Measurements from ENCODE around the gene CREB5.

CREB5 gene

GRCh38 chr7:28410628-28411531 is 1.4 kb upstream of the CREB5 start:
- TF ChIP-seq, protein P1, sequence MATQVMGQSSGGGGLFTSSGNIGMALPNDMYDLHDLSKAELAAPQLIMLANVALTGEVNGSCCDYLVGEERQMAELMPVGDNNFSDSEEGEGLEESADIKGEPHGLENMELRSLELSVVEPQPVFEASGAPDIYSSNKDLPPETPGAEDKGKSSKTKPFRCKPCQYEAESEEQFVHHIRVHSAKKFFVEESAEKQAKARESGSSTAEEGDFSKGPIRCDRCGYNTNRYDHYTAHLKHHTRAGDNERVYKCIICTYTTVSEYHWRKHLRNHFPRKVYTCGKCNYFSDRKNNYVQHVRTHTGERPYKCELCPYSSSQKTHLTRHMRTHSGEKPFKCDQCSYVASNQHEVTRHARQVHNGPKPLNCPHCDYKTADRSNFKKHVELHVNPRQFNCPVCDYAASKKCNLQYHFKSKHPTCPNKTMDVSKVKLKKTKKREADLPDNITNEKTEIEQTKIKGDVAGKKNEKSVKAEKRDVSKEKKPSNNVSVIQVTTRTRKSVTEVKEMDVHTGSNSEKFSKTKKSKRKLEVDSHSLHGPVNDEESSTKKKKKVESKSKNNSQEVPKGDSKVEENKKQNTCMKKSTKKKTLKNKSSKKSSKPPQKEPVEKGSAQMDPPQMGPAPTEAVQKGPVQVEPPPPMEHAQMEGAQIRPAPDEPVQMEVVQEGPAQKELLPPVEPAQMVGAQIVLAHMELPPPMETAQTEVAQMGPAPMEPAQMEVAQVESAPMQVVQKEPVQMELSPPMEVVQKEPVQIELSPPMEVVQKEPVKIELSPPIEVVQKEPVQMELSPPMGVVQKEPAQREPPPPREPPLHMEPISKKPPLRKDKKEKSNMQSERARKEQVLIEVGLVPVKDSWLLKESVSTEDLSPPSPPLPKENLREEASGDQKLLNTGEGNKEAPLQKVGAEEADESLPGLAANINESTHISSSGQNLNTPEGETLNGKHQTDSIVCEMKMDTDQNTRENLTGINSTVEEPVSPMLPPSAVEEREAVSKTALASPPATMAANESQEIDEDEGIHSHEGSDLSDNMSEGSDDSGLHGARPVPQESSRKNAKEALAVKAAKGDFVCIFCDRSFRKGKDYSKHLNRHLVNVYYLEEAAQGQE (IDR thresholded peaks at IDR 0.05; ENCODE audit: low read depth), result no peak
- no peak for TF ChIP-seq CEBPB (IDR thresholded peaks at IDR 0.05)
- TF ChIP-seq EGR1 (IDR thresholded peaks at IDR 0.05), result no peak
- TF ChIP-seq TEAD4 (IDR thresholded peaks at IDR 0.05), result no peak
- no peak for TF ChIP-seq TCF12 (IDR thresholded peaks at IDR 0.05; ENCODE audit: low read depth)
- TF ChIP-seq EP300 (IDR thresholded peaks at IDR 0.05; ENCODE audit: borderline replicate concordance), result no peak
- no peak for TF ChIP-seq FOXM1 (IDR thresholded peaks at IDR 0.05; ENCODE audit: borderline replicate concordance, low read depth)
- TF ChIP-seq CREB1 (IDR thresholded peaks at IDR 0.05; ENCODE audit: low read depth), result no peak
- no peak for TF ChIP-seq TAF1 (IDR thresholded peaks at IDR 0.05; ENCODE audit: low read depth)
- no peak for TF ChIP-seq RAD21 (IDR thresholded peaks at IDR 0.05; ENCODE audit: low read depth)
- TF ChIP-seq, protein P2, sequence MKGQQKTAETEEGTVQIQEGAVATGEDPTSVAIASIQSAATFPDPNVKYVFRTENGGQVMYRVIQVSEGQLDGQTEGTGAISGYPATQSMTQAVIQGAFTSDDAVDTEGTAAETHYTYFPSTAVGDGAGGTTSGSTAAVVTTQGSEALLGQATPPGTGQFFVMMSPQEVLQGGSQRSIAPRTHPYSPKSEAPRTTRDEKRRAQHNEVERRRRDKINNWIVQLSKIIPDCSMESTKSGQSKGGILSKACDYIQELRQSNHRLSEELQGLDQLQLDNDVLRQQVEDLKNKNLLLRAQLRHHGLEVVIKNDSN (IDR thresholded peaks at IDR 0.05), result no peak
- no peak for TF ChIP-seq ZBTB7A (IDR thresholded peaks at IDR 0.05; ENCODE audit: low read depth)
- TF ChIP-seq NFIC (IDR thresholded peaks at IDR 0.05), result no peak
- TF ChIP-seq YY1 (IDR thresholded peaks at IDR 0.05; ENCODE audit: low read depth), result no peak
- TF ChIP-seq MAX (IDR thresholded peaks at IDR 0.05), result no peak

DNA sequence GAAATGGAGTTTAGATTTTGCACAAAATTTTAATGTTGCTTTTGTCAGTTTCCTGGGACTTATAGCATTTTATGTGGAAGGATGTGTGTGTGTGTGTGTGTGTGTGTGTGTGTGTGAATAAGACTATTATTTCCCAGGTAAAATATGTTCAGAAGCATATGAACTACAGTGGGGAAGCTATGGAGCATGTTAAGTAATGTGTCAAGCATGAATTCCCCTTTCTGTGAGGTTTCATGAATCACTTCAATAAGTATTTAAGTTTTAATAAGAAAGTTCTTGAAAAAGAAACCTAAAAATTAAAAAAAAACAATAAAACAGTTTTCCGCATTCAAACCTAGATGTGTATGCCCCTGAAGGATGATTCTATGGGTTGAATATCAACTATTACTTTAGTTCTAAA is 693 bp downstream of the CREB5 start:
- TF ChIP-seq NFIC (IDR thresholded peaks at IDR 0.05) (no peak), YY1 (IDR thresholded peaks at IDR 0.05; ENCODE audit: low read depth) (no peak), TAF1 (IDR thresholded peaks at IDR 0.05; ENCODE audit: low read depth) (no peak), TCF12 (IDR thresholded peaks at IDR 0.05; ENCODE audit: low read depth) (no peak), FOXM1 (IDR thresholded peaks at IDR 0.05; ENCODE audit: borderline replicate concordance, low read depth) (no peak), MAX (IDR thresholded peaks at IDR 0.05) (no peak), ZBTB7A (IDR thresholded peaks at IDR 0.05; ENCODE audit: low read depth) (no peak), EP300 (IDR thresholded peaks at IDR 0.05; ENCODE audit: borderline replicate concordance) (no peak), CREB1 (IDR thresholded peaks at IDR 0.05; ENCODE audit: low read depth) (no peak), CEBPB (IDR thresholded peaks at IDR 0.05) (no peak), TEAD4 (IDR thresholded peaks at IDR 0.05) (no peak), EGR1 (IDR thresholded peaks at IDR 0.05) (no peak), RAD21 (IDR thresholded peaks at IDR 0.05; ENCODE audit: low read depth) (no peak)
- TF ChIP-seq, protein P2 (IDR thresholded peaks at IDR 0.05), result no peak
- TF ChIP-seq, protein P1 (IDR thresholded peaks at IDR 0.05; ENCODE audit: low read depth), result no peak

GRCh38 chr7:28414453-28414852 is 2.1 kb downstream of the CREB5 start:
- no peak for TF ChIP-seq YY1 (IDR thresholded peaks at IDR 0.05; ENCODE audit: low read depth)
- TF ChIP-seq TEAD4 (IDR thresholded peaks at IDR 0.05), result no peak
- no peak for TF ChIP-seq EGR1 (IDR thresholded peaks at IDR 0.05)
- no peak for TF ChIP-seq ZBTB7A (IDR thresholded peaks at IDR 0.05; ENCODE audit: low read depth)
- TF ChIP-seq CREB1 (IDR thresholded peaks at IDR 0.05; ENCODE audit: low read depth), result no peak
- no peak for TF ChIP-seq TAF1 (IDR thresholded peaks at IDR 0.05; ENCODE audit: low read depth)
- no peak for TF ChIP-seq RAD21 (IDR thresholded peaks at IDR 0.05; ENCODE audit: low read depth)
- no peak for TF ChIP-seq MAX (IDR thresholded peaks at IDR 0.05)
- no peak for TF ChIP-seq EP300 (IDR thresholded peaks at IDR 0.05; ENCODE audit: borderline replicate concordance)
- no peak for TF ChIP-seq NFIC (IDR thresholded peaks at IDR 0.05)
- TF ChIP-seq FOXM1 (IDR thresholded peaks at IDR 0.05; ENCODE audit: borderline replicate concordance, low read depth), result no peak
- TF ChIP-seq, protein P1 (IDR thresholded peaks at IDR 0.05; ENCODE audit: low read depth), result no peak
- no peak for TF ChIP-seq CEBPB (IDR thresholded peaks at IDR 0.05)
- TF ChIP-seq, protein P2 (IDR thresholded peaks at IDR 0.05), result no peak
- no peak for TF ChIP-seq TCF12 (IDR thresholded peaks at IDR 0.05; ENCODE audit: low read depth)
